Endothelial cell of umbilical vein (primary cell): ENCODE data around the gene SLC35A3.

Experiments
- CTCF ChIP-seq, 2 donors: IDR thresholded peaks; 1 replicate in 1 of 2; 2 replicates in 1 of 2; pipeline ENCODE4 v1.5.1; 2011; ENCODE audit warnings: low read length in 2 of 2, mild to moderate bottlenecking in 2 of 2, moderate library complexity in 2 of 2, control low read depth in 1 of 2, inconsistent platforms in 1 of 2, low read depth in 1 of 2; ENCODE audit not compliant: insufficient read depth in 1 of 2; ENCODE audit errors: extremely low read depth in 1 of 2
- POLR2AphosphoS5 ChIP-seq: IDR thresholded peaks from 2 replicates; pipeline ENCODE4 v1.6.1; 2012; ENCODE audit warnings: low read depth, mild to moderate bottlenecking, control low read depth, low read length, moderate library complexity; ENCODE audit not compliant: insufficient read depth

DNA sequence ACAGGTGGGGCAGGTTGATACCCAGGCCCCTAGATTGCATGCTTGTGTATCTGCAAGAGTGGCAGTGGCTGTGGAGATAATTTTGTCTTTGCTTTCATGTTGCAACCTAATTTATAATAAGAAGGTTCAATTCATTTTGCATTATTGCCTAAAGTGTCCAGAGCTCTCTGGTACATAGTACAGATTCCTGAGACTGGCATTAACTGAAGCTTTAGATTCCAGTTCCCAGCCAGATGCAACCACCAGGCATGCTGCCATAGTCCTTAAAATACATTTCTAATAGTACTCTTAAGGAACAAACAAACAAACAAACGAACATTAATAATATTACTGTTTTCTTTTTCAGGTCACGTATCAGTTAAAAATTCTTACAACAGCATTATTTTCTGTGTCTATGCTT lies 36.9 kb downstream of the SLC35A3 start:
- no peak for TF ChIP-seq CTCF (IDR thresholded peaks at IDR 0.05; ENCODE audit: extremely low read depth in 1 of 2, insufficient read depth in 1 of 2, low read depth in 1 of 2, low read length in 2 of 2)
- TF ChIP-seq POLR2AphosphoS5: no peak
